Measurements from ENCODE around the gene MUTYH. TPM values are rescaled to one million over a fixed set of nuclear protein-coding genes. Genes with fewer than 3 reads are reported as not detected.

The MUTYH gene
- total RNA-seq, 1 donor, result 16.8 TPM

DNA sequence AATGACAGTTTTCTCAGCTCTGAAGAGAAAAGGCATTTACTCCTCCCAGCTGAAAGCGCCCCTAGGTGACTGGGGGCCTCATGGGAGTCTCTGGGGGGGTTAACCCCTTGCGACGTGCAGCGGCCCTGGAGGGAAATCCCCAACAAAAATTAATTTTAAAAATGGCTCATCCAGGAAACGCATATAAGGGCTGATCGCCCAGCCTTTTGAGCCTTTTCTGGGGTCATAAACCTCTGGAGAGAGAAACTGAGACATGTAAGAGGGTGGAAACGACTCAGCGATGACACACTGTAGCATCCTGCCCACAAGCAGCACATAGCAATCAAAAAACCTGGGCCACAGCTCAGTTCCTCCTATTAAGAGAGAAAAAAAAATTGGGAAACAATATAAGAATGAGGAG lies 33.9 kb downstream of the MUTYH start:
- no peak overlapping the region for H3K4me3 ChIP-seq (ENCODE audit: low read depth, low read length)
- no peak for TF ChIP-seq CTCF (IDR thresholded peaks at IDR 0.05; ENCODE audit: insufficient read depth, low read length)

DNA sequence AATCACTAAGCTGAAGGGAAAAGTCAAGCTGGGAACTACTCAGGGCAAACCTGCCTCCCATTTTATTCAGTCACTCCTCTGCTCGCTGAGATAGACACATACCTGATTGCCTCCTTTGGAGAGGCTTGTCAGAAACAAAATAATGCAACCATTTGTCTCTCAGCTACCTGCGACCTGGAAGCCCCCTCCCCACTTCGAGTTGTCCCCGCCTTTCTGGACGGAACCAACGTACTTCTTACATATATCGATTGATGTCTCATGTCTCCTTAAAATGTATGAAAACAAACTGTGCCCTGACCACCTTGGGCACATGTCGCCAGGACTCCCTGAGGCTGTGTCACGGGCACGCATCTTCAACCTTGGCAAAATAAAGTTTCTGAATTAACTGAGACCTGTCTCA lies 35.0 kb downstream of the MUTYH start:
- DNase-seq (ENCODE audit: low read depth), result no peak
- no peak overlapping the region for H3K4me3 ChIP-seq (ENCODE audit: low read depth, low read length)
- no peak for TF ChIP-seq CTCF (IDR thresholded peaks at IDR 0.05; ENCODE audit: insufficient read depth, low read length)

More for the DNA sequence above, 33.9 kb downstream of the MUTYH start:
- no peak for DNase-seq (ENCODE audit: low read depth)

- TF ChIP-seq CTCF (IDR thresholded peaks at IDR 0.05; ENCODE audit: insufficient read depth, low read length), result no peak
- no peak for DNase-seq (ENCODE audit: low read depth)
- peak overlapping the region; percentile 78 for H3K4me3 ChIP-seq (ENCODE audit: low read depth, low read length)
These were observed 35.7 kb downstream of the MUTYH start for GRCh38 chr1:45304311-45305081.

- peak; percentile 96 for DNase-seq (ENCODE audit: low read depth)
- peak overlapping the region; percentile 78 for H3K4me3 ChIP-seq (ENCODE audit: low read depth, low read length)
- peak; percentile 62 for TF ChIP-seq CTCF (IDR thresholded peaks at IDR 0.05; ENCODE audit: insufficient read depth, low read length)
These were observed 36.5 kb downstream of the MUTYH start for GRCh38 chr1:45303520-45304310.

GRCh38 chr1:45302505-45303150 lies 37.6 kb downstream of the MUTYH start:
- peak overlapping the region; percentile 68 for H3K4me3 ChIP-seq (ENCODE audit: low read depth, low read length)
- no peak for TF ChIP-seq CTCF (IDR thresholded peaks at IDR 0.05; ENCODE audit: insufficient read depth, low read length)

DNA sequence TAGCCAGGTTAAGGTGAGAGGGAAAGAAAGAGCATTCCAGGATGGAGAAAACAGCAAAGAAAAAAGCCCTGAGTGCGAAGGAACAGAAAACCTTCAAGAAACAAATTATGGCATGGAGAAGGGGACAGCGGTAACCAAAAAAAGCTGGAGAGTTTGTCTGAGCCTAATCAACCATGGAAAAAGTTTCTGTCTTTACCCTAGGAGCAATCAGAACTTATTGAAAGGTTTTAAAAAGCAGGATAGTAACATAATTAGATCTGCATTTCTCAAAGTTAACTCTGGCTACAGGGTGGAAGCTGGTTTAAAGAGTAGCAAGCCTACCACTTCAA lies 39.6 kb downstream of the MUTYH start:
- no peak for TF ChIP-seq CTCF (IDR thresholded peaks at IDR 0.05; ENCODE audit: insufficient read depth, low read length)
- no peak for DNase-seq (ENCODE audit: low read depth)
- H3K4me3 ChIP-seq (ENCODE audit: low read depth, low read length), result no peak overlapping the region

More at GRCh38 chr1:45302505-45303150, 37.6 kb downstream of the MUTYH start:
- no peak for DNase-seq (ENCODE audit: low read depth)
